NCI-H748 (cell line): ENCODE data around the gene EIF2D.
"Not testable (repeated sequence)": the region's sequence is repeated elsewhere in the genome, so short reads cannot be mapped to it uniquely, and the experiment has no call there.

Experiments
- DNase-seq: peaks from one replicate; lab custom pipeline; 2025; ENCODE audit not compliant: unreplicated experiment; lab: John Stamatoyannopoulos, UW

Gene EIF2D

GRCh38 chr1:206635080-206635977 is 23.1 kb upstream of the EIF2D start, which contains the start of gene DYRK3:
TSS of gene DYRK3 (plus strand) at chr1:206635536. CDS start at chr1:206635704, 168 bp downstream.
- peak; percentile 95 for DNase-seq

- DNase-seq: peak; percentile 86
These were observed 22.3 kb upstream of the EIF2D start for GRCh38 chr1:206634365-206635079.

- DNase-seq: peak; percentile 2
These were observed 21.4 kb upstream of the EIF2D start for GRCh38 chr1:206633708-206634121.

- peak; percentile 90 for DNase-seq
These were observed 18.8 kb upstream of the EIF2D start for GRCh38 chr1:206631085-206631509.

- DNase-seq: no peak
These were observed 16.7 kb upstream of the EIF2D start for GRCh38 chr1:206628916-206629315.

GRCh38 chr1:206626396-206626795 is 14.1 kb upstream of the EIF2D start:
- not testable (repeated sequence) for DNase-seq

- no peak for DNase-seq
These were observed 2.9 kb downstream of the EIF2D start for GRCh38 chr1:206609229-206609991.

GRCh38 chr1:206608108-206608698 is 4.1 kb downstream of the EIF2D start:
- DNase-seq: peak; percentile 26

GRCh38 chr1:206606867-206607266 is 5.4 kb downstream of the EIF2D start:
- DNase-seq: peak; percentile 9

- no peak for DNase-seq
These were observed 7.4 kb downstream of the EIF2D start for GRCh38 chr1:206604861-206605260.

GRCh38 chr1:206600527-206600926 is 11.7 kb downstream of the EIF2D start:
- DNase-seq: no peak

GRCh38 chr1:206596319-206596666 is 16.0 kb downstream of the EIF2D start:
- DNase-seq: no peak

- no peak for DNase-seq
These were observed 16.5 kb downstream of the EIF2D start for GRCh38 chr1:206595581-206596318.

GRCh38 chr1:206593351-206593925 is 18.8 kb downstream of the EIF2D start:
- no peak for DNase-seq

- no peak for DNase-seq
These were observed 20.6 kb downstream of the EIF2D start for GRCh38 chr1:206591696-206592095.

- DNase-seq: no peak
These were observed 21.0 kb downstream of the EIF2D start for GRCh38 chr1:206591226-206591625.

- DNase-seq: no peak
These were observed 22.1 kb downstream of the EIF2D start for GRCh38 chr1:206590025-206590758.

GRCh38 chr1:206589206-206589605 is 23.1 kb downstream of the EIF2D start:
- no peak for DNase-seq

- DNase-seq: no peak
These were observed 23.8 kb downstream of the EIF2D start for GRCh38 chr1:206588492-206588891.
